SK-N-SH (cell line): ENCODE data around the gene SDK1. TPM values are rescaled to one million over a fixed set of nuclear protein-coding genes. Genes with fewer than 3 reads are reported as not detected.

ENCODE experiments used
- CTCF ChIA-PET: fragments of 300-600, 350-600 bp; formaldehyde crosslinking; extraction: SDS; loops from one replicate; lab custom pipeline; 2021; lab: Yijun Ruan, JAX
- POLR2A ChIA-PET: fragments of 350-600 bp; sonication (Branson Sonifier 250); formaldehyde crosslinking; extraction: SDS; loops from one replicate; lab custom pipeline; 2020; ENCODE audit warnings: antibody characterized with exemption, inconsistent platforms; lab: Yijun Ruan, JAX
- DNase-seq: peaks from one replicate; pipeline ENCODE4 v3.0.0; 2012
- H2AFZ ChIP-seq: fragments of 200-600 bp; sonication (generic); 2 replicates; pipeline ENCODE4 v1.8.1; 2016; ENCODE audit warnings: antibody characterized with exemption, mild to moderate bottlenecking, low read depth
- H3F3A ChIP-seq: fragments of 200-600 bp; sonication (generic); replicated peaks from 2 replicates; pipeline ENCODE3; 2016; ENCODE audit warnings: antibody characterized with exemption, mild to moderate bottlenecking; ENCODE audit not compliant: insufficient read depth
- H3K27ac ChIP-seq, 2 experiments: fragments of 200-500 bp in 1 of 2; fragments of 200-600 bp in 1 of 2; sonication (Bioruptor generic) in 1 of 2; sonication (generic), shearing (Covaris generic) in 1 of 2; 2 replicates each; pipeline versions ENCODE4 v1.5.1 to v1.6.1; 2014 to 2016; ENCODE audit warnings: low read depth in 2 of 2, inconsistent platforms in 1 of 2, low read length in 1 of 2, mild to moderate bottlenecking in 1 of 2, mixed read lengths in 1 of 2
- H3K27me3 ChIP-seq: fragments of 200-600 bp; sonication (generic), shearing (Covaris generic); 2 replicates; pipeline ENCODE4 v1.6.1; 2016; ENCODE audit warnings: mixed run types; ENCODE audit not compliant: insufficient read depth
- H3K36me3 ChIP-seq, 2 experiments: fragments of 200-500 bp in 1 of 2; fragments of 200-600 bp in 1 of 2; sonication (Bioruptor generic) in 1 of 2; sonication (generic) in 1 of 2; replicated peaks in 1 of 2; 2 replicates each; pipeline versions ENCODE3 to v1.5.1; 2014 to 2016; ENCODE audit warnings: low read length in 1 of 2, mild to moderate bottlenecking in 1 of 2; ENCODE audit not compliant: insufficient read depth in 2 of 2, control insufficient read depth in 1 of 2
- H3K4me1 ChIP-seq, 2 experiments: fragments of 200-500 bp in 1 of 2; fragments of 200-600 bp in 1 of 2; sonication (Bioruptor generic) in 1 of 2; sonication (generic), shearing (Covaris generic) in 1 of 2; 2 replicates each; pipeline versions ENCODE4 v1.5.1 to v1.6.1; 2014 to 2016; ENCODE audit warnings: low read depth in 1 of 2, low read length in 1 of 2, mixed run types in 1 of 2; ENCODE audit not compliant: insufficient read depth in 2 of 2, control insufficient read depth in 1 of 2
- H3K4me2 ChIP-seq: fragments of 200-600 bp; sonication (generic), shearing (Covaris generic); 2 replicates; pipeline ENCODE4 v1.6.1; 2017; ENCODE audit warnings: mixed run types
- H3K4me3 ChIP-seq, 2 experiments: fragments of 200-500 bp in 1 of 2; fragments of 200-600 bp in 1 of 2; sonication (Bioruptor generic) in 1 of 2; sonication (generic), shearing (Covaris generic) in 1 of 2; 2 replicates each; pipeline versions ENCODE4 v1.5.1 to v1.8.1; 2014 to 2016; ENCODE audit warnings: low read depth in 2 of 2, inconsistent platforms in 1 of 2, low read length in 1 of 2, mild to moderate bottlenecking in 1 of 2, mixed read lengths in 1 of 2, moderate library complexity in 1 of 2
- H3K79me2 ChIP-seq: fragments of 200-600 bp; sonication (generic); 2 replicates; pipeline ENCODE4 v1.8.1; 2017; ENCODE audit warnings: mild to moderate bottlenecking; ENCODE audit not compliant: insufficient read depth
- H3K9ac ChIP-seq: fragments of 200-600 bp; sonication (generic); 2 replicates; pipeline ENCODE4 v1.6.1; 2017; ENCODE audit warnings: mixed run types
- H3K9me2 ChIP-seq: fragments of 200-600 bp; sonication (generic); 2 replicates; pipeline ENCODE4 v1.6.1; 2017; ENCODE audit warnings: mixed run types
- H3K9me3 ChIP-seq: fragments of 200-600 bp; sonication (generic); 2 replicates; pipeline ENCODE4 v1.6.1; 2017; ENCODE audit warnings: mixed run types, mild to moderate bottlenecking, moderate library complexity
- H4K20me1 ChIP-seq: fragments of 200-600 bp; sonication (generic); 2 replicates; pipeline ENCODE4 v1.6.1; 2017; ENCODE audit warnings: mild to moderate bottlenecking, mixed run types; ENCODE audit not compliant: insufficient read depth
- CHD2 ChIP-seq: fragments of 150-350 bp; IDR thresholded peaks from 2 replicates; pipeline ENCODE4 v1.6.1; 2018; ENCODE audit warnings: low read length; ENCODE audit not compliant: partially characterized antibody
- EP300 ChIP-seq, 2 experiments: IDR thresholded peaks; 2 replicates each; pipeline versions ENCODE4 v1.4.0 to v1.6.1; 2012; ENCODE audit warnings: borderline replicate concordance in 1 of 2, low read depth in 1 of 2, low read length in 1 of 2
- FOXJ3 ChIP-seq: sonication (generic); formaldehyde crosslinking; IDR thresholded peaks from 2 replicates; pipeline ENCODE4 v1.5.1; 2020; ENCODE audit warnings: mild to moderate bottlenecking, missing genetic modification reagents
- FOXM1 ChIP-seq: IDR thresholded peaks from 2 replicates; pipeline ENCODE4 v1.4.0; 2012; ENCODE audit warnings: low read depth, mild to moderate bottlenecking
- GATA2 ChIP-seq: sonication (generic); formaldehyde crosslinking; IDR thresholded peaks from 2 replicates; pipeline ENCODE4 v1.5.0; 2020; ENCODE audit warnings: mild to moderate bottlenecking, missing genetic modification reagents
- MEF2A ChIP-seq: IDR thresholded peaks from 2 replicates; pipeline ENCODE4 v1.4.0; 2012; ENCODE audit warnings: low read depth, borderline replicate concordance
- PBX3 ChIP-seq: IDR thresholded peaks from 2 replicates; pipeline ENCODE4; 2012
- RCOR1 ChIP-seq: fragments of 150-350 bp; IDR thresholded peaks from 2 replicates; pipeline ENCODE4 v1.6.1; 2017; ENCODE audit warnings: antibody characterized with exemption, low read length
- REST ChIP-seq: IDR thresholded peaks from 2 replicates; pipeline ENCODE4 v1.6.1; 2012; ENCODE audit warnings: mild to moderate bottlenecking, low read depth, low read length, moderate library complexity
- SMC3 ChIP-seq: IDR thresholded peaks from 2 replicates; pipeline ENCODE4 v1.6.1; 2012; ENCODE audit warnings: low read depth, low read length, improper control_type of control experiment
- TCF12 ChIP-seq: IDR thresholded peaks from 2 replicates; pipeline ENCODE4 v1.4.0; 2012
- TEAD4 ChIP-seq: IDR thresholded peaks from 2 replicates; pipeline ENCODE4 v1.4.0; 2012; ENCODE audit warnings: mild to moderate bottlenecking, borderline replicate concordance; ENCODE audit not compliant: insufficient read depth
- USF2 ChIP-seq: fragments of 150-350 bp; IDR thresholded peaks from 2 replicates; pipeline ENCODE4 v1.6.1; 2017; ENCODE audit warnings: antibody characterized with exemption, low read length, low read depth, borderline replicate concordance
- YY1 ChIP-seq: IDR thresholded peaks from 2 replicates; pipeline ENCODE4 v1.4.0; 2012; ENCODE audit warnings: low read depth, mild to moderate bottlenecking
- WGBS: methylation state at CpG from one replicate; pipeline ENCODE4 v1.1.6; 2017; ENCODE audit warnings: low lambda C conversion rate; 5-methylcytosine and 5-hydroxymethylcytosine counted together
- polyA plus RNA-seq, 3 experiments: library from polyadenylated mRNA; depleted of rRNA; stranded (reverse); fragments of >200 nt; gene quantifications; 2 replicates each; pipeline ENCODE4 v1.2.3, GENCODE V29; 2012

The SDK1 gene
- polyA plus RNA-seq, 1 of the 3 experiments (the other 2 are of a cell fraction): 1.2 TPM

GRCh38 chr7:4109481-4110110, 808.5 kb downstream of the SDK1 start:
- Histone ChIP-seq H3K9me2 (no peaks in the 10 kb centered on the region), H3K4me2 (no peak overlapping the region), H3K4me3 (no peak overlapping the region), H3K79me2 (no peaks in the 10 kb centered on the region), H3K27me3 (no peaks in the 10 kb centered on the region), H3F3A (no peaks in the 10 kb centered on the region), H3K4me1 (no peaks in the 10 kb centered on the region; a peak in 1 of 4 replicates), H3K9ac (no peak overlapping the region), H2AFZ (no peak overlapping the region), H3K27ac (no peak overlapping the region), H3K36me3 (no peaks in the 10 kb centered on the region), H4K20me1 (no peaks in the 10 kb centered on the region), H3K9me3 (no peaks in the 10 kb centered on the region)
- POLR2A ChIA-PET: interaction anchor here (1.9 kb wide), 1 partner anchor 35 kb away, joined by 5 read pairs; no protein-coding TSS in a partner anchor
- TF ChIP-seq REST: no peak
- no peak for TF ChIP-seq TEAD4
- no peak for TF ChIP-seq TCF12
- TF ChIP-seq GATA2 (CRISPR knock-in tag): no peak
- TF ChIP-seq SMC3: no peak
- TF ChIP-seq MEF2A: no peak
- TF ChIP-seq PBX3: no peak
- no peak for TF ChIP-seq YY1
- TF ChIP-seq FOXJ3 (CRISPR knock-in tag): no peak
- no peak for TF ChIP-seq EP300 (IDR thresholded peaks at IDR 0.05; ENCODE audit: borderline replicate concordance in 1 of 2, low read depth in 1 of 2, low read length in 1 of 2)
- no peak for TF ChIP-seq RCOR1
- TF ChIP-seq CHD2: no peak
- no peak for TF ChIP-seq FOXM1
- no peak for TF ChIP-seq USF2
- DNase-seq: no peak
- CTCF ChIA-PET: interaction anchor here (1.6 kb wide), 1 partner anchor 13 kb away, joined by 4 read pairs; no protein-coding TSS in a partner anchor
- WGBS: 43% methylated on average over 15 of the region's 16 CpGs
